Measurements from ENCODE around the gene DAAM2.
A peak's percentile ranks its signal among the peaks of the same experiment; 100 is the strongest.

Gene DAAM2

GRCh38 chr6:39891976-39892375 lies 99.8 kb downstream of the DAAM2 start:
- no peak for DNase-seq

DNA sequence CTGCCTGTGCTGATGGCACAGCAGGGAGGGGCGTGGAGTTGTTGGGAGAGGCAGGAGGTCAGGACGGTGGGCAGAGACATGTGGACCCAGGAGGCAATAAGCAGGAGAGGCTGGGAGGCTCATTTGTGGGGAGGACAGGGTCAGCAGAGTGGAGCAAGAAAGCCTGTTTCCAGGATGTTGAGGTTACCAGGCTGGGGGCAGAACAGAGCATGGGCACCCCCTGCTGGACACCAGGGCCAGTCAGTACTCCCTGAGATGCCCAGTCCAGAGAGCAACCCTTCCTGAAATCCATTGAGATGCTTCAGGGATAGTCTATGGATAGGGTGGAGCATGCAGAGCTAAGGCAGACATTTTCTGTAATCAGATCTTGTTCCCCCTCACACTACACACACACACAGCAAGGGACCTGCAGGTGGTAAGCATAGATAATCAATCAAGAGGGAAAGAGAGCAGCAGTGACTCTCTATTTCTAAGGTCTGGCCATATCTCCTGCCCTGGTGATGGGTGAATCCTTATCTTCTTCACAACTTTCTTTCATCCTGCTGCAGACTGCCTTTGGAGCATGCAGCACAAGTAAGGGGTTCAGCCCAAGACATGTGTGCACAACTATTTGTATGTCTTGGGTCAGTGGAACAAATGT lies 100.4 kb downstream of the DAAM2 start:
- DNase-seq = peak; percentile 8

- DNase-seq = no peak
Measured at GRCh38 chr6:39893286-39893685, 101.1 kb downstream of the DAAM2 start.

DNA sequence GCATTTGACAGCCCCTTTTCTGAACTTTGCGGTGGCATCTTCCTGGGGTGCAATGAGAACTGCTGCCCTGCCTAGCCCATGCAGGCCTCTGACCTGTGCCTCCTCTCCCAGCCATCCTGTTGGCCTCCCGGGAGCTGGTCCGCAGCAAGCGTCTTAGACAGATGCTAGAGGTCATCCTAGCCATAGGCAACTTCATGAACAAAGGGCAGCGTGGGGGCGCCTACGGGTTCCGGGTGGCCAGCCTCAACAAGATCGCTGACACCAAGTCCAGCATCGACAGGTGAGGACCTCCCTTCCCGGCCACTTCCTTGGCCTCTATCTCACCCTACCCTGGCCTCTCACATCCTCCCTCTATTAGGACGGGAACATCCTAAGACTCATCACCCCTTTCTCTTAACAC lies 104.5 kb downstream of the DAAM2 start:
- no peak for DNase-seq

GRCh38 chr6:39897698-39898097 lies 105.5 kb downstream of the DAAM2 start:
- no peak for DNase-seq

DNA sequence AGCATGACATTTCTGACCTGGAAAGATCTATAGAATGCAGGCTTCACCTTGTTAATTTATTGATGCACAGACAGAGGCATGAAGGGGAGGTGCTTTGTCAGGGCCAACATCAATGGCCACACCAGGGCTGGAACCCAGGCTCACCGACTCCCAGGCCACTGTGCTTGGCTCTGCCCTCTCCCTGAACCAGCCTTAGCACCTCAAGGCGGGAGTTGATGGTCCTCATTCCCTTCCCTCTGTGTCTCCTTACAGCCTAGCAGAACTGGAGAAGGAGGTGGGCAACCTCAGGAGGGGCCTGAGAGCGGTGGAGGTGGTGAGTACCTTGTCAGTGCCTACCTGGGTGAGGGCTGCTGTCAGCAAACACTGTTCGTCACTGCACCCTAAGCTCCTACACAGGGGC lies 106.4 kb downstream of the DAAM2 start:
- DNase-seq = no peak

- no peak for DNase-seq
Measured at GRCh38 chr6:39899554-39900295, 107.5 kb downstream of the DAAM2 start.

DNA sequence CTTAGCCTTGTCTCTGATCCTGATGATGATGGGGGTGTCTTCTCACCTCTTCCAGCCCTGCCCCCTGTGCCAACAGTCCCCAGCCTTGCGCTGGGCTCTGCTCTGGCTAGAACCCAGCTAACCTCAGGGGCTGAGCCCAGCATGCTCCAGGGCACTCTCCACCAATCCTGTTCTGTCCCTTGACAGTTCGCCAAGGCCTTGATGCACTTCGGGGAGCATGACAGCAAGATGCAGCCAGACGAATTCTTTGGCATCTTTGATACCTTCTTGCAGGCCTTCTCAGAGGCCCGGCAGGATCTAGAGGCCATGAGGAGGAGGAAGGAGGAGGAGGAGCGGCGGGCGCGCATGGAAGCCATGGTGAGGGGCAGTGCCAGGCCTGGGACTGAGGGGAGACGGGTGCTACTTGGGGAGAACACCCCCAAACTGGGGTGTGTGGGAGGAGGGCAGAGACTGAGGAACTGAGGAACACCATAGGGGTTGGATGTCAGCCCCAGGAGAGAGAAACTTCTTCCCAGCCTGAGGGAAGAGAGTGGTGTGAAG lies 109.0 kb downstream of the DAAM2 start:
- DNase-seq = no peak

GRCh38 chr6:39901670-39902069 lies 109.5 kb downstream of the DAAM2 start:
- DNase-seq = no peak

- no peak for DNase-seq
Measured at GRCh38 chr6:39902136-39902535, 110.0 kb downstream of the DAAM2 start.

DNA sequence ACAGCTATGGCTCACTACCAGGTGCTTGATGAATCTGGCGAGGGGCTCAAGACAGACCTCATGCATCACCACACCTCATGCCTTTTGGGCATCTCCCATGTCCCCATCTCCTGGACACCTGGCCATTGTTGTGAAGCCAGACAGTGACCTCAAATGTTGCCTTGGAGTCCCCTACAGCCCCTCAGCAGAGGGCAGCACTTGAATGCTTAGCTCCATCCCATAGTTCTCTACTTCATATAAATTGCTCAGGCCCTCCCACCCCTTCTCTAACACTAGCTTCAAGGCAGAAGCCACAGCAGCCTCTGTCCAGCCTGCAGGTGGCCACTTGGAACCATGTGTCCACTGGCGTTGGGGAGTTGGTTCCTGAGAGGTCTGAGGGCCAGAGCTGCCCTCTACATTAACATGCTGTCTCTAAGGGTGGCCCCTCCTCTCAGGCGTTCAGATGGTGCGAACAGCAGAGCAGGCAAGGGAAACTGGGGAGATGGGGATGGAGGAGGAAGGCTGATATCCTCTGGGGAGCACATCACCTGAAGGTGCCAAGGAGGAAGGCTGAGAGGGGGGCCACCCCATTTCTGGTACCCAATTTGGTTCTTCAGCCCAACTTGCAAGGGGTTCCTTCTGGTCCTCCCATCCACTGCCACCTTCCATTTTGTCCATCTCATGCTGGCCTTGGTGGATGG lies 110.8 kb downstream of the DAAM2 start:
- no peak for DNase-seq

DNA sequence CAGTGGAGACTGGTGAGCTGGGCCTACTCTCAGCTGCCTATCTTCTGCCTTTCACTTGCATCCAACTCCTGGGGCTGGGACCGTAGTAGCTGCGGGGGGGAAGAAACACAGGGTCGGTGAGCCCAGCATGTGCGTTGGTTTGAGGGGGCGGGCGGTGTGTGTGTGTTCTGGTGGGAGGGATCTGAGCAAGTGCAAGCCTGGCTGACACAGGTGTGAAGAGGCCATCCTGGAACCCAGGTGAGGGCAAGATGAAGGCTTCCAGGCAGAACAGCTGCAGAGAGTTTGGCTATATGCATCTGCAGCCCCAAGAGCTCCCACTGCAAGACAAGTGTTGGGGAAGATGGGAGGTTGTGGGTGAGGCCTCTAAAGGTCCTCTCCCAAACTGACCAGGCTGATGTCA lies 111.5 kb downstream of the DAAM2 start:
- no peak for DNase-seq

DNA sequence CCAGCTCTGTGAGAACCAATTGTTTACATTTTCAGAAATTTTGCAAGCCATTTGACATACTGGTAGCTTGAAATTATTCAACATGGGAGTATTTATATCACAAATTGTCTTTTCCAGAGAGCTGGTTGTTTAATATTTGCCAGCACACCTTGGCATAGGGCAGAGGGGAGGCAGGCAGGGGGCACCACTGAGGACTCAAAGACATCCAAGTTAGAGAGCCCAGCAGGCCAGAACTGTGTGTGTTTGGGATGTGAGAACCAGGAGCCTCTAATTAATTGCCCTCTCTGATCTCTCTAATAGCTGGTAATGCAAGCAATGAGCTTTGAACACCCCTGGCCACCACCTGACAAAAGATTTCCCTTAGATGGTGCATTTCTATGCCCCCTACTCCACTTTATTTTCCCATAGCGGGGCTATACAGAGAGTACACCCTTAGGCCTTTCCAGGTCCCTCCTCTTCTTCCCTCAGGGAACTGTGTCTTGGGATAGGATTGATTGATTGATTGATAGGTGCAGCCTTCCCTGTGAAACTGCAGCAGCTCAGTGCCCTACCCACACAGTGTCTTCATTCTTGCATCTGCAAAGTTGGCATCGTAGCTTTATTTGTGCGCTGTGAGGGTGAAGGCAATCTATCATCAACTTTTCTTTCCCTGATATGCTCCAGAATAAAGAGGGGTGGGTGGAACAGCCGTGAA lies 112.9 kb downstream of the DAAM2 start:
- DNase-seq = no peak

DNA sequence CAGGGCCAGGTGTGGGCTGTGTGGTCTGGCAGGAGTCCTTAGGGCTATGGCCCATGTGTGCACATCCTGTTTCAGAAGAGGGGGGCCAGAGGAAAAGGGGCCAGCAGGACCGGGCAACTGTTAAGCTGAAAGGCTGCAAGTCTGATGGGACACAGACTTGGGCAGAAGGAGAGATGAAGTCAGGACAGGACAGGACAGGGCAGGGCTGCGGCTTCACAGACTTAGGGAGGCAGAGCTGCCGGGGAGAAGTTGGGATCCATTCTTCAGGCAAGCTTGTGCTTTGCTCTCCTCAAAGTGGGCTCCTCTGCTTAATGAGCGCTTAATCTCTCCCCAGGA lies 113.4 kb downstream of the DAAM2 start:
- no peak for DNase-seq

- no peak for DNase-seq
Measured at GRCh38 chr6:39906318-39906761, 114.2 kb downstream of the DAAM2 start.

GRCh38 chr6:39907871-39908575 lies 115.8 kb downstream of the DAAM2 start:
- DNase-seq = no peak

GRCh38 chr6:39908838-39909583 lies 116.8 kb downstream of the DAAM2 start:
- no peak for DNase-seq

- DNase-seq = no peak
Measured at GRCh38 chr6:39909701-39910100, 117.5 kb downstream of the DAAM2 start.

GRCh38 chr6:39910164-39910563 lies 118.0 kb downstream of the DAAM2 start:
- no peak for DNase-seq

DNA sequence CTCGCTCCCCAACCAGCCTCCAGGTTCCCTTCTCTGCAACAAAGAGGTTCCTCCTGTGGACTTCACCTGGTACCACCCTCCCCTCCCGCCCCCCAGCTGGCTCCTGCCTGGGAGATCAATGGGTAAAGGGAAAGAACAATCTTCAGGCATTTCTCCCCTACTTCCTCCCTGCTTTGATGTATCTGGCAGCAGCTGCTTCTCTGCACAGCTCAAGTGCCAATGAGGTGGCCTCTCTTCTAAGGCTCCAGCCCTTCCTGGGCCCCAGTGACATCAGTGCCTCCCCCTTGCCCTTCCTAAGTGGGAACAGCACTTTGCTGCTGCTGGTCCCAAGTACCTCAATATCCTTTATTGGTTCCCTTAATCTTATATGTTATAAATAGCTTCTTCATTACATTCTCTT lies 118.6 kb downstream of the DAAM2 start:
- DNase-seq = no peak

DNA sequence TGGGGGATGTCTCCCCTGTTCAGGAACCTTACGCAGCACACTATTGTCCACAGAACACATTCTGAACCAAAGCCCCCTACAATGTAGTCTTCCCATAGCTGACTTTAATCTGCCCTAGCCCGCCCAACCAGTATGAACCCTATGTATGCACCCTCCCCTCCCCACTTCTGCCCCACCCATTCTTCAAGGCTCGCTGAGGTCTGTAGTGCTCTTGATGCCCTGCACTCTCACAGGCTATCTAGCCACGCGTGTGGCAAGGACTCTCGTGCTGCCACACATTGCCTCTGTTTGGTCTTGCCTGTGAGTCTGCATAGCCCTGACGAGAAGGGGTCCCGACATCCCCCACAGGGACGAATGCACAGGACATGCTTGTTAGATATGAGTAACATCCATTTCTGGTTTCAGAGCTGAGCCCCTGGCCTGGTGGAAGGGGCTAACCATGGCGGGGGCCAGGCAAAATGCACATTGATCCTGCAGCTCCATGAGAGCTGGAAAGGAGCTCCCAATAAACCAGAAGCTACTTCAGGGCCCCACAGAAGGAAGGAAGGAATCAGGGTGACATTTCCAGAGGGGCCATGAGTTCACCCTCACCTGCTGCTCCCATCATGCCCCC lies 119.4 kb downstream of the DAAM2 start:
- DNase-seq = no peak

GRCh38 chr6:39912446-39912845 lies 120.3 kb downstream of the DAAM2 start:
- no peak for DNase-seq

Data from NCI-H1694 treated with DMSO at 0.1 percent for 48 hours (cell line).